DND-41 (cell line): ENCODE results near the gene MB21D2.

Experiments
- ATAC-seq: fragments of 200-7000 bp; cut with Tn5 transposase; 3 replicates; pipeline ENCODE4 v1.9.1; 2021; ENCODE audit warnings: low read depth; ENCODE audit not compliant: insufficient read depth
- DNase-seq: peaks from one replicate; pipeline ENCODE4 v3.0.0-alpha.2; 2020
- H2AFZ ChIP-seq: 2 replicates; pipeline ENCODE4 v1.6.0; 2012; ENCODE audit warnings: low read depth, low read length
- H3K27ac ChIP-seq: 2 replicates; pipeline ENCODE4 v1.5.1; 2012; ENCODE audit warnings: low read length, inconsistent platforms
- H3K27me3 ChIP-seq: fragments of 200-600 bp; sonication (generic); 2 replicates; pipeline ENCODE4 v1.6.0; 2012; ENCODE audit warnings: low read length, mild to moderate bottlenecking, inconsistent platforms; ENCODE audit not compliant: insufficient read depth, poor library complexity
- H3K36me3 ChIP-seq: 2 replicates; pipeline ENCODE4 v1.5.1; 2012; ENCODE audit warnings: low read length, inconsistent platforms; ENCODE audit not compliant: insufficient read depth
- H3K4me1 ChIP-seq: 2 replicates; pipeline ENCODE4 v1.5.1; 2012; ENCODE audit warnings: mild to moderate bottlenecking, low read length; ENCODE audit not compliant: insufficient read depth
- H3K4me2 ChIP-seq: 2 replicates; pipeline ENCODE4 v1.6.0; 2012; ENCODE audit warnings: mild to moderate bottlenecking, moderate library complexity, low read length, inconsistent platforms; ENCODE audit not compliant: insufficient read depth
- H3K4me3 ChIP-seq, 2 experiments: fragments of 200-600 bp in 1 of 2; shearing (Covaris generic) in 1 of 2; 2 replicates each; pipeline ENCODE4 v1.5.1; 2012 to 2016; ENCODE audit warnings: inconsistent platforms in 2 of 2, low read length in 2 of 2, mild to moderate bottlenecking in 2 of 2, low read depth in 1 of 2, moderate library complexity in 1 of 2
- H3K79me2 ChIP-seq: 2 replicates; pipeline ENCODE4 v1.6.0; 2012; ENCODE audit warnings: low read length, inconsistent platforms; ENCODE audit not compliant: insufficient read depth
- H3K9ac ChIP-seq: 2 replicates; pipeline ENCODE4 v1.6.0; 2012; ENCODE audit warnings: low read depth, mild to moderate bottlenecking, inconsistent platforms, low read length, moderate library complexity
- H3K9me3 ChIP-seq: 2 replicates; pipeline ENCODE4 v1.5.1; 2012; ENCODE audit warnings: low read length, moderate library complexity, mild to moderate bottlenecking, inconsistent platforms; ENCODE audit not compliant: insufficient read depth, severe bottlenecking
- H4K20me1 ChIP-seq: 2 replicates; pipeline ENCODE4 v1.6.0; 2012; ENCODE audit warnings: low read length; ENCODE audit not compliant: insufficient read depth
- EZH2 ChIP-seq: IDR thresholded peaks from 3 replicates; pipeline ENCODE4 v1.6.1; 2012; ENCODE audit warnings: borderline replicate concordance, low read depth, mild to moderate bottlenecking, moderate library complexity, low read length, inconsistent platforms; ENCODE audit not compliant: severe bottlenecking
- TF ChIP-seq, protein P1 (sequence below): IDR thresholded peaks from 2 replicates; pipeline ENCODE4 v1.5.1; 2012; ENCODE audit warnings: borderline replicate concordance, low read length, moderate library complexity, mild to moderate bottlenecking; ENCODE audit not compliant: poor library complexity, severe bottlenecking; ENCODE audit errors: extremely low read depth

MB21D2 gene

GRCh38 chr3:192870822-192871221 lies 46.8 kb downstream of the MB21D2 start:
- DNase-seq (no peak), ATAC-seq (no peak)
- Histone ChIP-seq H3K4me3 (no peak overlapping the region), H3K9me3 (no peaks in the 10 kb centered on the region), H2AFZ (no peak overlapping the region), H3K79me2 (no peaks in the 10 kb centered on the region), H3K36me3 (no peaks in the 10 kb centered on the region), H3K27me3 (peaks cover 6% of the 10 kb centered on the region), H3K4me2 (no peak overlapping the region), H3K4me1 (no peaks in the 10 kb centered on the region), H3K27ac (no peak overlapping the region), H3K9ac (no peak overlapping the region), H4K20me1 (no peaks in the 10 kb centered on the region)
- TF ChIP-seq, protein P1, sequence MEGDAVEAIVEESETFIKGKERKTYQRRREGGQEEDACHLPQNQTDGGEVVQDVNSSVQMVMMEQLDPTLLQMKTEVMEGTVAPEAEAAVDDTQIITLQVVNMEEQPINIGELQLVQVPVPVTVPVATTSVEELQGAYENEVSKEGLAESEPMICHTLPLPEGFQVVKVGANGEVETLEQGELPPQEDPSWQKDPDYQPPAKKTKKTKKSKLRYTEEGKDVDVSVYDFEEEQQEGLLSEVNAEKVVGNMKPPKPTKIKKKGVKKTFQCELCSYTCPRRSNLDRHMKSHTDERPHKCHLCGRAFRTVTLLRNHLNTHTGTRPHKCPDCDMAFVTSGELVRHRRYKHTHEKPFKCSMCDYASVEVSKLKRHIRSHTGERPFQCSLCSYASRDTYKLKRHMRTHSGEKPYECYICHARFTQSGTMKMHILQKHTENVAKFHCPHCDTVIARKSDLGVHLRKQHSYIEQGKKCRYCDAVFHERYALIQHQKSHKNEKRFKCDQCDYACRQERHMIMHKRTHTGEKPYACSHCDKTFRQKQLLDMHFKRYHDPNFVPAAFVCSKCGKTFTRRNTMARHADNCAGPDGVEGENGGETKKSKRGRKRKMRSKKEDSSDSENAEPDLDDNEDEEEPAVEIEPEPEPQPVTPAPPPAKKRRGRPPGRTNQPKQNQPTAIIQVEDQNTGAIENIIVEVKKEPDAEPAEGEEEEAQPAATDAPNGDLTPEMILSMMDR = no peak
- no peak for TF ChIP-seq EZH2

DNA sequence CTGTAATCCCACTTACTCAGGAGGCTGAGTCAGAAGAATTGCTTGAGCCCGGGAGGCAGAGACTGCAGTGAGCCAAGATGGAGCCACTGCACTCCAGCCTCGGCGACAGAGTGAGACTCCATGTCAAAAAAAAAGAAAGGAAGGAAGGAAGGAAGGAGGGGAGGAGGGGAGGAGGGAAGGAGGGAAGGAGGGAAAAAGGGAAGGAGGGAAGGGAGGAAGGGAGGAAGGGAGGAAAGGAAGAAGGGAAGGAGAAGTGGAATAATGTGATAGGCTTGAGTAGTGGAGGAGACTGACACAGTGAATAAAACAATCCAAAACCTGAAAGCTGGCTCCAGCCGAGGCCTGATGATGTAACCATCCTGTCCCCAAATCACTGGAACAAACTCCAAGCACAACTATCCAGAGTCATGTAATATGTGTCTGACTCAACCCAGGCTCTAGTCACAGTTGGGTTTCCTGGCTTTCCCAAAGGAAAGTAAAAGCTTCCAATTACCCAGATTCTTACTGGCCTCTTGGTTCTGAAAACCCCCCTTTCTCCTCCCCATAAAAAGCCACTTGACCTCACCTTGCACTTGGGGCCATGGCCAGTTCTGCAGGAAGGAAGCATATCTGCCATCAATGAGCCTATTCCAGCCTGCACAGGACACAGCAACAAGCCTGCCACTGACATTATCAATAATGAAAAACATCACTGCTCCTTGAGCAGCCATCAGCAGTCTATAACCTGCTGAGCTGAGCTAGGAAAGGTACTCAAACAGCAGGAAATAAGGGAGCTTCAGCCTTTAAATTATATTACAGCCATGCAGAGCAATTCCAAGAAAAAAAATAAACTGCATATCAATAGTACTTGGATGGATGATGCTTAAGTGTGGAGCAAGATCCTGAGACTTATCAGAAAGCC lies 48.3 kb downstream of the MB21D2 start:
- Histone ChIP-seq H3K9me3 (no peaks in the 10 kb centered on the region), H2AFZ (no peak overlapping the region), H3K36me3 (no peaks in the 10 kb centered on the region), H3K9ac (no peak overlapping the region), H3K4me3 (no peak overlapping the region), H3K4me2 (no peak overlapping the region), H3K79me2 (no peaks in the 10 kb centered on the region), H4K20me1 (no peaks in the 10 kb centered on the region), H3K27me3 (peaks cover 6% of the 10 kb centered on the region), H3K27ac (no peak overlapping the region), H3K4me1 (no peaks in the 10 kb centered on the region)
- DNase-seq (no peak), ATAC-seq (no peak)
- TF ChIP-seq EZH2 = no peak
- TF ChIP-seq, protein P1 = no peak

- H3K4me1 ChIP-seq = no peaks in the 10 kb centered on the region
- no peaks in the 10 kb centered on the region for H3K9me3 ChIP-seq
- no peak overlapping the region for H2AFZ ChIP-seq
- H3K27me3 ChIP-seq = peaks cover 6% of the 10 kb centered on the region
- no peaks in the 10 kb centered on the region for H3K36me3 ChIP-seq
- TF ChIP-seq, protein P1 = no peak
- no peak for TF ChIP-seq EZH2
- H3K79me2 ChIP-seq = no peaks in the 10 kb centered on the region
- no peak for ATAC-seq
- no peak overlapping the region for H3K4me3 ChIP-seq
- no peak for DNase-seq
- H4K20me1 ChIP-seq = no peaks in the 10 kb centered on the region
- no peak overlapping the region for H3K4me2 ChIP-seq
- no peak overlapping the region for H3K9ac ChIP-seq
- no peak overlapping the region for H3K27ac ChIP-seq
These were observed 50.0 kb downstream of the MB21D2 start for GRCh38 chr3:192867645-192868044.
